GM19351 (cell line): Measurements from ENCODE around the gene L1CAM.

Source experiments
- ATAC-seq: cut with Tn5 transposase; IDR thresholded peaks from one replicate; pipeline ENCODE4 v1.9.1; 2021; ENCODE audit warnings: mild to moderate bottlenecking, moderate library complexity; ENCODE audit not compliant: unreplicated experiment

Gene L1CAM

DNA sequence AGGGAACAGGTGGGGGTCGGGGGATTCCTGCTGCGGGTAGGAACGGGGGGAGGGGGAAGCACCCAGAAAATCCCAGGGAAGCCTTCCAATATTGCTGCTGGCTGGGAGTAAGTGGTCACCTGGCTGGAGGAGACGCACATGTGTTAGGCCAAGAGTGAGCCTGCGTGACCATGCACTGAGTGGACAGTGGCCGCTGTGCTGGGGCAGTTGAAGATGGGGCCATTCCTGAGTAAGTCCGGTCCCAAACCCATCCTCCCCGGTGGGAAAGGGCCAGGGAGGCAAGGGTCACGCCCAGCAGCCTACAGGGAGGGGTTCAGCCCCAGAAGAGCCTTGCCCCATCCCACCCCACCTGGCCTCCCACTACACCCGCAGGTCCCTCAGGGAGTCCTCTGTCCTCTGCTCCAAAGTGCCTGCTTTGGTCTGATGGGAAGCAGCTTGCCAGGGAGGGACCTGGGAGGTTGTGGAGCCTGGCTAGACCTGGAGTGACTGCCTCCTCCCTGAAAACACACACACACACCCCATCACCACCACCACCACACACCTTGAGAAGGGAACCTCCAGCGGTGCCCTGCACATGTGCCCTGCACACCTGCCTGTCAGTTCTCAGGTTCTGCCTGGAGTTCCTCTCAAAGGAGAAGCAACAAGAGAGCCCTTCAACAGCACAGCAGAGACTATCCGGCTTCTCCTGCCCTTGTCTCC, 6.1 kb downstream of the L1CAM start:
- no peak for ATAC-seq

DNA sequence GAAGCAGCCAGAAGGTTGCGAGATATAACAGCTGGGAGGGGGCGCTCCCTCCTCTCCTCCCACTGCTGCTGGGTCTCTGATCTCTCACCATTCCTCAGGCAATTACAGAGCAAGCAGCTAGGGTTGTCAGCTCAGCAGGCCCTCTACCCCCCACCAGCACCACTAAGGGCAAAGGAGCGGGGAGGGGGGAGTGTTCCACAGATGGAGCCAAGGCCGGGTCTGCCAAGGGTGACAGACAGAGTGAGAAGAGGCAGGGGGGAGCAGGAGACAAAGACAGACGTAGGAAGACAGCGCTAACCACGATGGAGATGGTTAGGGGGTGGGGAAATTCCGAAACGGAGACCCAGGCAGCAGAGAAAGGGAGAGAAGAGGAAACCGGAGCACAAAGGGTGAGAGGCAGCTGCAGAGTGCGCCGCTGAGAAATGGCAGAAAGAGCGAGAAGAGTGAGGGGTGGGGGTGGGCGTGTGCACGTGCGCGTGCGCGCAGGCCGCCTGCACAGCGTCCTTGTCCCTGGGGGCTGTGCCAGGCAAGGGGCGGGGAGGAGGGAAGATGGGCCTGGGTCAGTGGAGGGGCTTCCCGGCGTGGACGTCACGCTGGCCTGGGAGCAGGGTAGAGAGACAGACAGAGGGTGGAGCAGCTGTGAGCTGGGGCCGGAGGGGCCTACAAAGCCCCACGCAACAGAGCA, 6.9 kb downstream of the L1CAM start:
- no peak for ATAC-seq

GRCh38 chrX:153878345-153878744, 7.6 kb downstream of the L1CAM start:
- ATAC-seq, result no peak

DNA sequence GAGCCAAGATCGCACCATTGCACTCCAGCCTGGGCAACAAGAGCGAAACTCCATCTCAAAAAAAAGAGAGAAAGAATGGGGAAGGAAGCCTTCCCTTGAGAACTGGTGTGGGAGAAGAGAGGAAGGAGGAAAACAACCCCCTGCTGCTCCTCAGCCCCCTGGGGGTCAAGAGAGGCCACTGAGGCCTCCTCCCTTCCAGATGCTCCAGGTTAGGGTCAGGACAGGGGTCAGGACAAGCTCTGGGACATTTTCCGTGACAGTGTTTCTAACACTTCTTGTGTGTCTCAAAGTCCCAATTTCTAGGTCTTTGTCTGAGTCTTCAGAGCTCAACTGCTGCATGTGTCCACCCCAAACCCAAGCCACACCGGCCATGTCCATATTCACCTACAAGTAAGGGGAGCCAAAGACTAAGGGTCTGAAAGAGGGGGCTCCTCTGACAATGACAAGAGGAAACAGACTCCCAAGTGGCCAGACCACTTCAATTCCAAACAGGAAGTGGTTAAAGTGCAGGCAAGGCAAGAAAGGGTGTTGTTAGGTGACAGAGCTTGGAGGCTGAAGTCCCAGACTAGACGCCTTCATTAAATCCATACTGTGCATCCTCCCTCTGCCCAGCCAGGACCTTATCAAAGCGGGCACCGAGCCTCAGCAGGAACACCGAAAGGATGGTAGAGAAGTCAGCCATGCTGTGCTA, 8.3 kb downstream of the L1CAM start:
- ATAC-seq, result no peak

- no peak for ATAC-seq
These were observed 9.9 kb downstream of the L1CAM start for GRCh38 chrX:153876112-153876491.

DNA sequence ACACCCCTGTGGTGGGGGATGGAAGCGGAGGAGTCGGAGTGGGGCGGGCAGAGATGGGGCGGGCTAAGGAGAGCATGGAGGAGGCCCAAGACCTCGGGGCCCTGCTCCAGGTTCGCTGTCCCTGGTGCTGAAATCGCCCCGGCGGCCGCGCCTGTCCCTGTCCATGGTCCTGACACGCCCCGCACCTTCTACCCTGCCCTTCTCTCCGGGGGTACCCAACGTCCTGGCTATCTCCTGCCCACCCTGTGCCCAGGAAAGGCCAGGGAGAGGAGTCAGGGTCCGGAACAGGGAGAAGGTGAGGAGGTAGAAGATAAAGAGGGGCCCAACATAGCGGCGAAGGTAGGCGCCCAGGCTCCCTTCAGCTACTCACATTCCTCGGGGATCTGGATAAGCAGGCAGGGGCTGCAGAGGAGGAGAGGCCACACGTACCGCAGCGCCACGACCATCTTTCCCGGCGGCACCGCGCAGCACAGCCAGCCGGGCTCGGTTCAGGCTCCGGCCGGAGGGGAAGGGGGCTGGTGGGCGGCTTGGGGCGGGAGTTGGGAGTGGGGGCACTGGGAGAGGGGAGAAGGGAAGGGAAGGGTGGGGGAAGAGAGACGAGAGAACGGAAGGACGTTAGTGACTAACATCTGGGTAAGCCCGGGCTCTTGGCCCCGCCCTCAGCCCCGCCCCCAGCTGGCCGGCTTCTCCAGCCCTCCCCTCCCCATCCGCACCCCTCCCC, 10.4 kb downstream of the L1CAM start:
- ATAC-seq, result no peak

DNA sequence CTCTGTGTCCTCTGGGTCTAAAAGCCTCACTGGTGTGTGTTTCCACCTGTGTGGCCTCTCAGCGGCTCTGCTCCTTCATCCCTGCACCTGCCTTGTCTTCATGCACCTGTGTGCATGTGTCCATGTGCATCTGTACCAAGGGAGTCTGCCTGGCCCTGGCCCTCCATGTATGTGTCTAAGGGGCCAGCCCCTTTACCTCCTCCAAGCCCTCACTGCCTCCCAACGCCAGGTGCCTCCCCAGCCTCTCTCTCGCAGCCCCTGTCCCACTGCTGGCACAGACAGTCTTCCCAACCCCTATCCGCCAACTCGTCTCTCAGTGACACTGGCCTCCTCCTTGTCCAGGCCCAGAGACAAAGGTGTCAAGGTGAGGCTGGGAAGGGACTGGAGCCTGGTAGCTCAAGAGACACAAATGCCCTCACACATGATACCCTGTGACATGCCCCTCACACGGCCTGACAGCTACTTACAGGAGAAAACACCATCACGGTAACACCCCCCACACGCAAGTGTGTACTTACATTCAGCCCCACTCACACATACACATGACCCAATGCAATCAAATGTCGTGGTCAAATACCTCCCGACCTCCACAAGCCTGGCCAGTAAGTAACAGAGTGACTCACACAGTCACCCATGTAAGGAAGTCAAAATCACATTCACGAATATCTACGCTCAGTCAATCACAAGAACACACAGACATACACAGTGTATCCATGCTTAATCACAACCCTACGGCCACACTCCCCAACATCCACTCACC, 11.4 kb downstream of the L1CAM start:
- ATAC-seq, result no peak

DNA sequence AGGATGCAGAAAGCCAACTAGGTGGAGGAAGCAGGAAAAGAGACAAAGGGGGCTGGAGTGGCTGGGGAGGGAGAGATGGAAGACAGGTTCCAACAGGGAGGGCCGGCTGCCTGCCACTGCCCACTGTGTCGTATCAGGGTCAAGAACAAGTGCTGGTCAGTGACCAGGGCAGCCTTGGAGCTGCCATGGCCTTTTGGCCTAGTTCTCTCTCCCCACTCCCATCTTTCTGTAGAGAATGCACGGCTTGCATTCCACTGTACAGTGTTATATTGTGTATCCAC, 11.9 kb downstream of the L1CAM start:
- ATAC-seq, result no peak

- no peak for ATAC-seq
These were observed 12.5 kb downstream of the L1CAM start for GRCh38 chrX:153873282-153874084.

- no peak for ATAC-seq
These were observed 13.8 kb downstream of the L1CAM start for GRCh38 chrX:153871946-153872878.

- ATAC-seq, result no peak
These were observed 14.5 kb downstream of the L1CAM start for GRCh38 chrX:153871451-153871850.

GRCh38 chrX:153870791-153871360, 15.1 kb downstream of the L1CAM start:
- ATAC-seq, result no peak

DNA sequence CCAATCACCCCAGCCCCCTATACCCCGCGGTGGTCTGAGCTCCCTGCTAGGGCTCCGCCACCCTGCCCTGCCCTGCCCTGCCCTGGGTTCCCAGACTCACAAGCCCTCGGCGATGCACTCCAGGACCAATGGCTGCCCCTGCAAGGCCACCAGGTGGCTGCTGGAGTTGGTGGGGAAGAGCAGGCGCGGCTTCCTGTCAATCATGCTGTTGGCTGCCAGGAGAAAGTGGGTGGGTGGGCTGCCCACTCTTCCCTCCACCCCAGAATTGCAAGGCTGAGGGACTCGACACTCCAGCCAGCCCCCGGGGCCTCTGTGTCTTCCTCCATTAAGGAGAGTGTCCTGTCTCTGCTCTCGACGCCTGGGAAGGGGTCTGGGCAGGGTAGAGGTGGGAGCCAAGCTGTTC, 15.7 kb downstream of the L1CAM start:
- no peak for ATAC-seq

DNA sequence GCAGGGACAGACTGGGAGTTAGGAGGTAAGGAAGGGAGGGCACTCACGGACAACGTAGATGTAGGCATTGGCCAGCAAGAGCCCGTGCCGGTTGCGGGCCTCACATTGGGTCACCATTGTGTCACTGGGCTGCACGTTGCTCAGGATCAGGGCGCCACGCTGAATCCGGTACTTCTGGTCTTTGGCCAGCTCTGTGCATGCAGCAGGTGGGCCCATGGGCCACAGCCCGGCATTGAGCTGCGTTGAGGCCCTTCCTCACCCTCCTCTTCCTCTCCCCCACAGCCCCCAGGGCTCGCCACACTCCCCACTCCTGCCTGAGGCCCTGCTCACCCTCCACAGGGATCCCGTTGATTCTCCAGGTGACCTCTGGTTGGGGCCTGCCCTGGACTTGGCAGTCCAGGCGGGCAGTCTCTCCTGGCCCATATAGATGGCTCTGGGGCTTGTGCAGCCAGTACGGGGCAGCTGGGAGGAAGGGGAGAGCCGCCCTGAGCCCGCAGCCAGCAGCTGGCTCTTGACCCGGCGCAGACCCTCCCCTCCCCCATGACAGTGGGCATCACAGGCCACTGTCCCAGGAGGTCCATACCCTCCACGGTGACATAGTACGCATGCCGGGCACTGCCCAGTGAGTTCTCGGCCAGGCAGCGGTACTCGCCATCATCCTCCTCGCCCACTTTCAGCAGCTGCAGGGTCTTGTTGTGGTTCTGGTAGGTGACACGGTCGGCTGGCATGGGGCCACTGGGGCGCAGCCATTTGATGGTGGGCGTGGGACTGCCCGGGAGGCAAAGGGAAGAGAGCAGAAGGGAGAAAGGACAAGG, 16.3 kb downstream of the L1CAM start:
- no peak for ATAC-seq

DNA sequence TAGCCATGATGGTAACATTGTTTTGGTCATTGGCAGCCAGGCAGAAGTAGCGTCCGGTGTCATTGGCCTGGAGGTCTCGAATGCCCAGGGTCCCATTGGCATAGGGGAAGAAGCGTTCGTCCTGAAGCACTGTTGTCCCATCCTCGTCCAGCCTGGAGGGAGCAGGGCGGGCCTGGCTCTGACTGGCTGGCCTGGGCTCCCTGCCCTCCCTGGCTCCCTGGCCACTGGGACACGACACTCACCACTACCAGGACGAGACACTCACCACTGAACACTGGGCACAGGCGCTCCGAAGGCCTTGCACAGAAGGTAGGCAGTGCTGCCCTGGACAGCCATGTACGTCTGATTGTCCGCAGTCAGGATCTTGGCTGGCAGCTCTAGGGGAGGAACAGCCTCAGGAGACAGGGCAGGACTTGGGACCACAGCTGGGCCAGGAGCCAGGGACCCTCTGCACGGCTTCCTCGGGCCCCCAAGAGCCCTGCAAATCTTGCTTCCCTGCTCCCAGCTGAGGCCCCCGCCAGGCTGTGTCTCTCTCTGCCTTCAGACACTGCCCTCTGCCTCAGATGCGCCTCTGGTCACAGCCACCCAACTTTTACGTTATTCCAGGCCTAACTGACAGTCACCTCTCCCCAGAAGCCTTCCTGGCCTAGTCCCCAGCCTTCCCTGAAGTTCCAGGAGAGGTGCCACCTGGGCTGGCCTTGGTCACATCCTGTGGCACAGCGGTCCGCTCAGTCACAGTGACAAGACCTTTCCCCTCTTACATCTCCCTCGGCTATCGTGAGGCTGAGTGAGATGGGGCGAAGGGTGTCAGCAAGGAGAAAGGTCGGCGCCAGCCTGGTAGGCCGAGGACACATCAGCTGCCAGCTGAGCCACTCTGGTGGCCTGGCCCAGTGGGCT, 17.1 kb downstream of the L1CAM start:
- no peak for ATAC-seq

DNA sequence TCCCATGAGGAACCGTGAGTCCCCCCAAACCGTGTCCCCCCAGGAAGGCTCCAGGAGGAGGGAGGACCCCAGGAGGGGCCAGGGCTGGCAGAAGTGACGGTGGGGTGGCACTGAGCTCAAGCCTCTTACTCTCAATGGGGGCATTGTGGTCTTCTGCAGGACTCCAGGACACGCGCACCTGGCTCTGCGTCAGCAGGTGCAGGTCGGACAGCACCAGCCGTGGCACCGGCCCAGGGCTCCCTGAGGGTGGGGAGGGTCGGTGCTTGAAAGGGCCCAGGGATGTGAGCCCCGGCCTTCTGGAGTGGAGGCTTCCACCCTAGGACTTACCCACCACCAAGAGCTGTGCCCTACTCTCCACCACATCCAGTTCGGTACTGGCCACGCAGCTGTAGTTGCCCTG, 18.3 kb downstream of the L1CAM start:
- no peak for ATAC-seq

GRCh38 chrX:153867139-153867538, 18.8 kb downstream of the L1CAM start:
- ATAC-seq, result no peak
